Lung microvascular endothelial cell (primary cell): ENCODE data around the gene ARL4D. TPM values are rescaled to one million over a fixed set of nuclear protein-coding genes. Genes with fewer than 3 reads are reported as not detected.
"Not testable (repeated sequence)": the region's sequence is repeated elsewhere in the genome, so short reads cannot be mapped to it uniquely, and the experiment has no call there.

Experiments
- DNase-seq, 2 donors: peaks; one replicate each; pipeline versions ENCODE4 v3.0.0 to v3.0.0-alpha.2; 2010; ENCODE audit warnings: low read depth in 2 of 2
- total RNA-seq: library from RNA; depleted of rRNA; stranded (reverse); fragments of >200 nt; gene quantifications from 2 replicates; pipeline ENCODE4 v1.2.1, GENCODE V29; 2014

ARL4D gene
- total RNA-seq, 1 donor from 2014 or later: 2.2 TPM

- DNase-seq: peak; percentile 82 to 87
These were observed 4.8 kb upstream of the ARL4D start for GRCh38 chr17:43393944-43394482.

- DNase-seq: not testable (repeated sequence)
These were observed 4.1 kb upstream of the ARL4D start for GRCh38 chr17:43394696-43395095.

GRCh38 chr17:43395165-43395564, 3.6 kb upstream of the ARL4D start:
- DNase-seq: no peak

GRCh38 chr17:43396491-43397060, 2.2 kb upstream of the ARL4D start:
- DNase-seq: no peak

GRCh38 chr17:43399839-43400328, 1.1 kb downstream of the ARL4D start:
- DNase-seq: peak in 1 of 2 donors; percentile 36

GRCh38 chr17:43400943-43401717, 2.3 kb downstream of the ARL4D start:
- DNase-seq: peak in 1 of 2 donors; percentile 71

- DNase-seq: no peak
These were observed 3.3 kb downstream of the ARL4D start for GRCh38 chr17:43402078-43402477.

- no peak for DNase-seq
These were observed 3.8 kb downstream of the ARL4D start for GRCh38 chr17:43402567-43402966.

GRCh38 chr17:43403846-43404245, 5.1 kb downstream of the ARL4D start:
- no peak for DNase-seq

GRCh38 chr17:43405861-43406260, 7.1 kb downstream of the ARL4D start:
- no peak for DNase-seq

- no peak for DNase-seq
These were observed 8.2 kb downstream of the ARL4D start for GRCh38 chr17:43406676-43407645.

GRCh38 chr17:43409131-43409530, 10.3 kb downstream of the ARL4D start:
- no peak for DNase-seq

GRCh38 chr17:43410557-43411368, 12.0 kb downstream of the ARL4D start:
- DNase-seq: no peak

GRCh38 chr17:43411369-43411677, 12.5 kb downstream of the ARL4D start:
- no peak for DNase-seq

GRCh38 chr17:43411749-43412148, 13.0 kb downstream of the ARL4D start:
- DNase-seq: no peak

GRCh38 chr17:43412166-43412565, 13.4 kb downstream of the ARL4D start:
- no peak for DNase-seq

- no peak for DNase-seq
These were observed 18.5 kb downstream of the ARL4D start for GRCh38 chr17:43416998-43417890.

- peak in 1 of 2 donors; percentile 79 for DNase-seq
These were observed 19.9 kb downstream of the ARL4D start for GRCh38 chr17:43418441-43419374.
